ENCODE data around the gene ACSS1. TPM values are rescaled to one million over a fixed set of nuclear protein-coding genes. Genes with fewer than 3 reads are reported as not detected.
"Not testable (repeated sequence)": the region's sequence is repeated elsewhere in the genome, so short reads cannot be mapped to it uniquely, and the experiment has no call there.

The ACSS1 gene
- polyA plus RNA-seq, 3 donors: 28.8 to 31.8 (median 31.8) TPM

- no peak for DNase-seq
These were observed 43.1 kb downstream of the ACSS1 start for GRCh38 chr20:25014816-25015215.

- no peak for DNase-seq
These were observed 44.2 kb downstream of the ACSS1 start for GRCh38 chr20:25013478-25014380.

- no peak for DNase-seq
These were observed 45.2 kb downstream of the ACSS1 start for GRCh38 chr20:25012616-25013189.

DNA sequence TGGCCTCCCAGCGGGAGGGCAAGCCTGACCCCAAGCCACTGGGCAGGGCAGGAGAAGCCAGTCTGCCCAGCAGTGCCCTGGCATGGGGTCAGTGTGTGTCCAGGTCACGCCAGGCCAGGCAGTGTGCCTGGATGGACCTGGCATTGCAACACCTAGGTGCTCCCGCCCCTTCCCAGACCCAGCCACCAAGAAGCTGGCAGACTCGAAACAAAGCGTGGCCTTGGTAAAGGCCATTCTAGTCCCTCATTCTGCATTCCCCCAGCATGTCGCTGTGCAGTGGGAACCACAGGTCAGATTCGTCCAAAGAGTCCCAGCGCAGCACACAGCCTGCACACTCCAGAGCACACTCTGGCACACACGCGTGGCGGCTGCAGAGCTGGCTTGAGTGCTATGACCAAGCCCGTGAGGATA, 46.1 kb downstream of the ACSS1 start:
- DNase-seq: no peak

DNA sequence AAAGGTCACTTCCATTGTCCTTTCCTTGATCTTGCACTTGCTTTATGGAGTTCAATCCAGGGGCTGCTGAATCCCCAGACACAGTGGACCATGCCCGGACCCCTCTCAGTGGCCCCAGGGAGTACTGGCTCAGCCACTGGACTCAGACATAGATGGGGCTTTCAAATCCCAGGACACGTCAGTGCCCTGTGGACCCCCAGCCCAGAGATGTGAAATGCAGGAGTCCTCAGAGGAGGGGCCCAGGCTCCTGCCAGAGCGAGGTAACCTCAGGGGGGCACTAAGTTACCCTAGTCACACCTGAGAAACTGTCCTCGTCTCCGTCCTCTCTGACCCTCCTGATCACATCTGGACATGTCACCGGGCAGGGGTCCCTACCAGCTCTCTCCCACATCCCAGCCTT, 46.7 kb downstream of the ACSS1 start:
- no peak for DNase-seq

DNA sequence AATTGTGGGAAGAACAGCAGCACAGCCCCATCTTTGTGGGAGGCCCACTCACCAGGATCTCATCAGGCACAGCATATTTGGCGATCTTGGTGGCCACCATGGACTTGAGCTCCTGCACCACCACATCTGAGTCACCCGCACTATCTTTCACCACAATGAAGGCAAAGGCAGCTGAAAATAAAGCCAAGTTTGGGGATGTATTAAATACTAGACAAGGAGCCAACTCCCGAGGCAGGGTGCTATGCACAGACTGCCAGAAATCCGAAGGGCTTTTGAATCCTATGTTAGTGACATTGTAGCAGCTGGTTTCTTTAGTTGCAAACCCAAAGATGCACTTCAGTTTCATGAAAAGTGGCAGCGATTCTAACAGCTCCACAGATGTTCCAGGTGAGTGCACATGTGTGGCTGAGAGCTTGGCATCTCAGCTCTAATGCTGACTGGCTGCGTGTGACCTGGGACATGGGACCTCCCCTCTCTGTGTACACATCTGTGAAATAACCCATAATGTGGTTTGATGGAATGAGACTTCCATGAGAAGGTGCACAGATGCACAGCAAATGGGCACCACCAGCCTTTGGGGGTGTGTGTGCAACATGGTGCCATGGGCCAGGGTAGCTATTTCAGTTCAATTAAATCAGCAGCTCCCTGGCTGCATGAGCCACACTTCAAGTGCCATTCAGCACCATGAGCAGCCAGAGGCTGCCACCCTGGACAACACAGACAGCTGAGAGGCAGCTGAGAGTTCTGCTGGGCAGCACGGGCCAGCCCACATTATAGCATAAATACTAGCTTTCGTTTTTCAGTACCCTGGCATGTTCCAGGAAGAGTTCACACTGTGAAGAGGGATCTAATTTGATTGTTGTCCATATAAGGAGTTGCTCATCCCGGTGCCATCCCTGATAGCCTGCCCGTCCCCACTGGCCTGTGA, 48.5 kb downstream of the ACSS1 start:
- DNase-seq: no peak

- no peak for DNase-seq
These were observed 49.3 kb downstream of the ACSS1 start for GRCh38 chr20:25008388-25009217.

- no peak for DNase-seq
These were observed 50.2 kb downstream of the ACSS1 start for GRCh38 chr20:25007491-25008305.

- DNase-seq: no peak
These were observed 51.3 kb downstream of the ACSS1 start for GRCh38 chr20:25006431-25007167.

- no peak for DNase-seq
These were observed 52.3 kb downstream of the ACSS1 start for GRCh38 chr20:25005661-25006060.

DNA sequence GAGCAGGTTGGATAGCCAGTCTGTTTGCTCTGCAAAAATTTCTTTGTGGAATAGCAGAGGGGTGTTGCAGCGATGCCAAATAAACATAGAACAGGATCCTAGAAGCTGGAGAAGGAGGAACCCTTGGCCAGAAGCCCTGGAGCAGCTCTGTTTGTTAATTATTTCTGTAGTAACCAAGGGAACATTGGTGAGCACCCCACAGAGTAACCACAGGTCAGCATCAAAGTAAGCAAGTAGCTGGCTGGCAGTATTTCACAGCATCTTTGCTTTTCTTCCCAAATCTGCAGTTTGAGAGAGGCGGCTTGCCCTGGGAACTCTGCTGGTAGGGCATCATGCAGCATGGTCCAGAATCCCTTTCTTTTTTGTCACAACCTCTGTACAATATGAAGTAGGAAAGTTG, 52.7 kb downstream of the ACSS1 start:
- DNase-seq: no peak

GRCh38 chr20:25003002-25003401, 54.9 kb downstream of the ACSS1 start:
- DNase-seq: no peak

DNA sequence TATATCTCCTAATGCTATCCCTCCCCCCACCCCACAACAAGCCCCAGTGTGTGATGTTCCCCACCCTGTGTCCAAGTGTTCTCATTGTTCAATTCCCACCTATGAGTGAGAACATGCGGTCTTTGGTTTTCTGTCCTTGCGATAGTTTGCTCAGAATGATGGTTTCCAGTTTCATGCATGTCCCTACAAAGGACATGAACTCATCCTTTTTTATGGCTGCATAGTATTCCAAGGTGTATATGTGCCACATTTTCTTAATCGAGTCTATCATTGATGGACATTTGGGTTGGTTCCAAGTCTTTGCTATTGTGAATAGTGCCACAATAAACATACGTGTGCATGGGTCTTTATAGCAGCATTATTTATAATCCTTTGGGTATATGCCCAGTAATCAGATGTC, 56.6 kb downstream of the ACSS1 start:
- DNase-seq: not testable (repeated sequence)

- peak; percentile 12 for DNase-seq
These were observed 57.6 kb downstream of the ACSS1 start for GRCh38 chr20:25000268-25000801.

GRCh38 chr20:24999568-24999967, 58.4 kb downstream of the ACSS1 start:
- no peak for DNase-seq

GRCh38 chr20:24998631-24999445, 59.1 kb downstream of the ACSS1 start:
- no peak for DNase-seq

DNA sequence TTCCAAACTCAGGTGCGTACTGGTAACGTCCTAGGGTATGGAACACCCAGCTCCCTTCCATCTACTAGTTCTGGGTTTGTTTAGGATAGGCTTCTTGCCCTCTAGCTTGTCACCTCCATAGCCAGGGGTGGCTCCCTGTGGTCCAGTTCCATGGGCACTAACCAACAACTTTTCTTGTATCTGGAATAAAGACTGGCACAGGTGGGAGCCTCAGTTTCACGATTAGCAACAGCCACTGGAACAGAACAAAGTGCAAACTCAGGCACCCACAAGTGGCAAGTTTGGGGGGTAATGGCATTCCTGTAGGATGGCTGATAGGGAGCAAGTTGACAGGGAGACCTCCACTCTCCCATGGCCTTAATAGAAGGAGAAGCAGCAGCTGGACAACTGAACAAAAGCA, 59.8 kb downstream of the ACSS1 start:
- DNase-seq: no peak
